GM21367 (cell line): ENCODE data around the gene ZNF714.

Source experiments
- ATAC-seq: cut with Tn5 transposase; IDR thresholded peaks from one replicate; pipeline ENCODE4 v1.9.1; 2021; ENCODE audit not compliant: unreplicated experiment

The ZNF714 gene

DNA sequence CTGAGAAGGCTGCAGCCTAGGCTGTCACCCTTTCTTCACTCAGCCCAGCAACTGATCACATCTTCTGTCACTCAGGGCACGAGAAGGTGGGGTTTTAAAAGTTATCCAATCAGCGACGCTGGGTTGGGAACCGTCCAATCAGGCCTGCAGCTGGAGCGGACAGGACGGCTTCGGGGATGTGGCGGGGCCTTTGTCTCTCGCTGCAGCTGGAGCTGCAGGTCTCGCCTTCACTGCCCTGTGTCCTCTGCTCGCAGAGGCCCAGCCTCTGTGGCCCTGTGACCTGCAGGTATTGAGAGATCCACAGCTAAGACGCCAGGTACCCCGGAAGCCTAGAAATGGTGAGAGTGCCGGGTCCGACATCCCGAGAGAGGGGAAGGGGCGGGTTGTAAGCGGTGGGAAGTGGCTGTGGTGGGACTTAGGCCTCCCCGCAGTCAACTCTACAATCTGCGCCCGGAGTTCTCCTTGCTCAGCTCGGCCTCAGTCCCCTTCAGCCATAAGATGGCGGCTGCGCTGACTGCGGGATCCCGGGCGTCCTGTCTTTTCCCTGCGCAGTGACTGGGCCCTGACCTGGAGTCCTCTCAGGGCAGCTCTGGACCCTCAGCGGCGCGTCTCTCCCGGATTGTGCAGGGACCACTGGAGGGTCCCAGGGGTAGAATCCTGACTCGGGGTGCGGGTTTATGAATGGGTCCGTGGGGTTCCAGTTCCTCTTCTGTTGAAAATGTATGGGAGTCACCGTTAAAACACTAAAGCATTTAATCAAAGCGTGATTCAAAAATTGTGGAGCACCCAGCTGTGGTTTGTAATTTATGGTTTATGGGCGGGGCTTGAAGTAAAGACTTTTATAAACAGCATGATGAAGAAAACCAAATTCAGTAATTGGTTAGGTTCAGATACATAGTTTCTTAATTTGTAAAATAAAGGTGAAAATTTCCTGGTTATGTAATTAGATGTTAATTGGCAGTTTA, at the start of gene ZNF714:
Gene ZNF714 (plus strand): TSS at position 193 of the 965 bp plus-strand sequence. CDS start 16,066 bp downstream, outside the sequence.
- peak; percentile 97 for ATAC-seq

DNA sequence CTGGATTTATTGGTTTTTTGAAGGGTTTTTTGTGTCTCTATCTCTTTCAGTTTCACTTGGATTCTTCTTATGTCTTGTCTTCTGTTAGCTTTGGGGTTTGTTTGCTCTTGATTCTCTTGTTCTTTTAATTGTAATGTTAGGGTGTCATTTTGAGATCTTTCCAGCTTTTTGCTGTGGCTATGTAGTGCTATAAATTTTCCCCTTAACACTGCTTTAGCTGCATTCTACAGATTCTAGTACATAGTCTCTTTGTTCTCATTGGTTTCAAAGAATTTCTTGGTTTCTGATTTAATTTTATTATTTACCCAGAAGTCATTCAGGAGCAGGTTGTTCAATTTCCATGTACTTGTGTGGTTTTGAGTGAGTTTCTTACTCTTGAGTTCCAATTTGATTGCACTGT, 37.0 kb upstream of the ZNF714 start:
- ATAC-seq, result no peak

DNA sequence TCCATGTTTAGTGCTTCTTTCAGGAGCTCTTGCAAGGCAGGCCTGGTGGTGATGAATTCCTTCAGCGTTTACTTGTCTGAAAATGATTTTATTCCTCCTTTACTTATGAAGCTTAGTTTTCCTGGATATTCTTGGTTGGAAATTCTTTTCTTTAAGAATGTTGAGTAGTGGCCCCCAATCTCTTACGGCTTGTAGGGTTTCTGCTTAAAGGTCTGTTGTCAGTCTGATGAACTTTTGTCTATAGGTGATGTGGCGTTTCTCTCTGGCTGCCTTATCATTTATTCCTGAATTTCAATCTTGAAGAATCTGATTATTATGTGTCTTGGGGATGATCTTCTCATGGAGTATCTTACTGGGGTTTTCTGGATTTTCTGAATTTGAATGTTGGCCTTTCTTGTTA, 35.5 kb upstream of the ZNF714 start:
- no peak for ATAC-seq

DNA sequence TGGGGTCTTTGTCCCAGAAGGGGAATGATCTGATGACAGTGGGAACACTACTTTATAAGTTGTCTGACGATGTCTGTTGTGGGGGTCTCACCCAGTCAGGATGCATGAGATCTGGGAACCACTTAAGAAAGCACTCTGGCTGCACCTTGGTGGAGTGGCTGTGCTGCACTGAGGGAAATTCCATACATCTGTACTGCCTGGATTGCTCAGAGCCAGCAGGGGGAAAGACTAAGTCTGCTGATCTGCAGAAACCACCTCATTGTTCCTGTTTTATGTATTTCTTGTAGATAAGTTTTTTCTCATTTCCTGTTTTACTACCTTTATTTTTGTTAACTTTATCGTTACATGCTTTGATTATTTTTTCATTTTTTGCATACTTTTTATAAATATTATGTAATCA, 34.3 kb upstream of the ZNF714 start:
- no peak for ATAC-seq

DNA sequence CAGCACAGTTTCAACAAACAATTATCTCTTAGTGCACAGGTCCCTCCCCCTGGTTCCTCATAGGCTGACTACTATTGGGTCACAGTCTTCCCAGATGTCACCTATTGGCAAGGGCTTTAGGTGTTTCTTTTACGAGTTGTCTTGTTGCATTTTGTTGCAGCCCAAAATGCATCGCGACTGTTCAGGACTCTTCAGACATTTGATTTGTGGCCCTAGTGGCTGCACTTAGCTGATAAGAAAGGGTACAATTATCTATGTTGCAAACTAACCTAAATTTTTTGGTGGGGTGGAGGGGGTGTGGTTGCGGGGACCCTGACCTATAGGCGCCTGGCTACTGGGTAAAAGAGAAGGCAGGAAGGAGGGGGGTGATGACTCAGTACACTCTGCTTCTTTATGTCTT, 29.1 kb upstream of the ZNF714 start:
- ATAC-seq, result no peak

DNA sequence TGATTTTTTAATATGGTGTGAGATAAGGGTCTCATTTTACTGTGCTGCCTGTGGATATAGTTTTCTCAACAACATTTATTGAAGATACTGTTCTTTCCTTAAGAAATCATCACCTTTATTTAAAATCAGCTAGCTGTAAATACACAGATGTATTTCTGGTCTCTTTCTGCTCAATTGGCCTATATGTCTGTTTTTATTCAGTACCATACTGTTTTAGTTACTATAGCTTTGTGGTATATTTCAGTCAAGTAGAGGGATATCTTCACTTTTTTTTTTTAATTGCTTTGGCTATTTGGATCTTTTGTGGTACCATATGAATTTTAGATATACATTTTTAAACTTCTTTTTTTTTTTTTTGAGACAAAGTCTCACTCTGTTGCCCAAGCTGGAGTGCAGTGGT, 16.7 kb upstream of the ZNF714 start:
- no peak for ATAC-seq

DNA sequence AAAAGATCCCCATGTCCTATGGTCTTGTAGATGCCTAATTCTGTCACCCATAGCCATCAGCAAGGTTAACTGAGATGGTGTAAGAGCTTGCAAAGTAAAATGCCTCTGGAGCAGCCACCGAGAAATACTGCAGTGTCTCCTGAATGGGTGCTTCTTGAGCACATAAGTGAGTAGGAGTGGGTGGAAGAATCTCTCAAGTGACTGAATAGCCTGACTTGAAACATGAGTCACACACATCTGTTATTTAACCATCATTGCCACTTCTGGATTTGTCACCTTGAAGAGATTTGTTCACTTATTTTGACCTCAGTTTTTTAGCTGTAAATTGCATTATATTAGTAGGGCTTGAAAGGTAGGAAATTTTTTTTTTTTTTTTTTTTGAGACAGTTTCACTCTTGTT, 2.3 kb downstream of the ZNF714 start:
- no peak for ATAC-seq

DNA sequence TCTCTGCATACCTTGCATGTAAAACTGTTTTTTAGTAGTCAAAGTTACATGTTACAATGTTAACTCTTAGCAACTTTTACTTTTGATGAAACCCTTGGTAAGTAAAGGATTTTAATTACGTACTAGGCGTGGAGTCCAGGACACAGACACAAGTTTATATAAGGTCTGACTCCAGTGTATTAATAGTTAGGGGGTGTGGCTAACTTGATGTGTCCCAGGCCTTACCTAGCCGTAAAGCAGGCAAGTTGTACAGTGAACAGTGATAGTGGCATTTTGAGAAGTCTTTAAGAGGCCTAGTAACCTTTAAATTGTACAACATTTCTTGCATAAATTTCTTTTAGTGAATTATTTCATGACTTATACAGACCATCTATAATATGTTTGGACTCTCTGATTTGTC, 5.9 kb downstream of the ZNF714 start:
- ATAC-seq, result no peak

DNA sequence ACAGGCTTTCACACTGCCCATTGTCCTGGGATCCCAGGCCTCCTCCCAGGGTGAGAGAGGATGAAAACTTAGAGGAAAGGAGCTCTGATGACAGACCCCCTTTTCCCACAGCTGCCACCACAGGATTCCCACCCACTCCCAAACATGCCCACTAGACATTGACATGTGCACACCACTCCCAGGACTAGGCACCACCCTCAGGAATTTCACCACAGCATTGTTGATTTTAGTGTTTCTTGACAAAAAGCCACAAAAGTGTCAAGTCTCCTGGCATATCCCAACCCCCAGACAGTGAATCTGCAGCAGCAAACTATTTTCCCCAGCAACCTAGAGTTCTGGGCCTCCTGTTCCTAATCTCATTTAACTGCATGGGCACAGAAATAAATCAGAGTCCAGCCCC, 10.1 kb downstream of the ZNF714 start:
- ATAC-seq, result no peak

DNA sequence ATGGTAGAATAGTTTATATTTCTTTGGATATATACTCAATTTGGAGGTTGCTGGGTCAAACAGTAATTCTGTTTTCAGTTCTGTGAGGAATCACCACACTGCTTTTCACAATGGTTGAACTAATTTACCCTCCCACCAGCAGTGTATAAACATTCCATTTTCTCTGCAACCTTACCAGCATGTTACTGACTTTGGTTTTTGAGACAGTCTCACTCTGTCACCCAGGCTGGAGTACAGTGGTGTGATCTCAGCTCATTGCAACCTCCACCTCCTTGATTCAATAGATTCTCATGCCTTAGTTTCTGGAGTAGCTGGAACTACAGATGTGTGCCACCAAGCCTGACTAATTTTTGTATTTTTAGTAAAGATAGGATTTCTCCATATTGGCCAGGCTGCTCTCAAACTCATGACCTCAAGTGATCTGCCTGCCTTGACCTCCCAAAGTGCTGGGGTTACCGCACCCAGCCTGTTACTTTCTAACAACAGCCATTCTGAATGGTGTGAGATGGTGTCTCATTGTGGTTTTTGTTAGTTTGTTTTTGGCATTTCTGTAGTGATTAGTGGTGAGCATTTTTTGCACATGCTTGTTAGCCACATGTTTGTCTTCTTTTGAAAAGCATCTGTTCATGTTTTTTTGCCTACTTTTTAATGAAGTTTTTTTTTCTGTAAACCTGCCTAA, 12.5 kb downstream of the ZNF714 start:
- ATAC-seq, result no peak

DNA sequence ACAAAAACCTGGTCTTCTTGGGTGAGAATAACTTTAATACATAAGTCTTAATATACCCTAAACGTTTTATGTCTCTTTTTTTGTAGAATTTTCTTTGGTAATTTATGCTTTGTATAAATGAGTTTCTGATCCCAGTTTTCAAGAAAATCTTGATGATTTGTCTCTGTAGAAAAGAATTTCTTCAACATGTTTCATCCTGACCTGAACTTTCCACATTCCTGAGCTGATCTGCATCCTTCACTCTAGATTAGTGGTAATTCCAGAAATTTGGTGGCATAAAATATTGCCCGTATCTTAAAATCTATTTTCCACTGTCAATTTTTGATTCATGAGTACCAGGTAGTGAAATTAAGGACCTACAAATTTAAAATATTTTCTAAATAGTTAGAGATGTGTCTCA, 16.3 kb downstream of the ZNF714 start:
- ATAC-seq, result no peak

DNA sequence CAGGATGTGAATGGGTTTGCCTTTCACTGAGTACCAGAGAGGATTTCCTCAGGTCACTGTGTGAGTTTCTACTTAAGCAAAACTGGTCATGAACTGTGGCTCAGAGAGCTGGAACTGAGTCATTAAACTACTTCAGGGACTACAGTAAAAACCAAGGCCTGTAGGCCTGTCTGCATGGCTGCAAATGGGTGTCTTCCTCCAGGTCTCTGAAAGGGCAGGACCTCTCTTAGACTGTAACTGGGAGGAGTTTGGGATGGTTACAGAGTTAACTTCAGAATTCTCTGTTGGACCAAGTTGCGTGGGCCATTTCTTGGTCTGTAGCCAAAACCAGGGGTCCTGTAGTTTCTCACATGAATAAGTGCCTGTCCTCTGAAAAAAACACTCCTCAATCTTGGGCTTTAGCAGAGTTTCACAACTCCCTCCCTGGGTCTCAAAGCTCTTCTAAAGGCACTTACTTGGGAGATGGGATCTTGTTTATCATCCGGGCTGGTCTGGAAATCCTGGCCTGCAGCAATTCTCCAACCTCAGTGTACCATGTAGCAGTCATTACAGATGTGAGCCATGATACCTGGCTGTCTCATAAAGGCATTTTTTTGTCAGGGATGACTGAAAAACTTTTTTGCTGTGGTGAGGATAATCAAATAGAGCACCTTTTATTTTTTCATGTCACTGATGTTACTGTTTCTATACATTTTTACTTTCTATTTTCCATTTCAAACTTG, 19.7 kb downstream of the ZNF714 start:
- no peak for ATAC-seq

DNA sequence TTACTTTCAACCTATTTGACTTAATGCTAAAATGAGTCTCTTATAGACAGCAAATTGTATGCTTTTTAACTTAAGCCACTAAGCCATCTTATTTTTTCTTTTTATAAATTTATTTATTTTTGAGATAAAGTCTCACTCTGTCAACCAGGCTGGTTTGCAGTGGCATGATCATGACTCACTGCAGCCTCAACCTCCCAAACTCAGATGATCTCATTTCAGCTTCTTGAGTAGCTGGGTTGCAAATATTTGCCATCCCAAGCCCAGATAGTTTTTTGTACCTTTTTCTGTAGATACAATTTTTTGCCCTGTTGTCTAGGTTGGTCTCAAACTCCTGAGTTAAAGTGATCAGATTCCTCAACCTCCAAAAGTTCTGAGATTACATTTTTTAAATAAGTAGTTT, 27.1 kb downstream of the ZNF714 start:
- ATAC-seq, result no peak

DNA sequence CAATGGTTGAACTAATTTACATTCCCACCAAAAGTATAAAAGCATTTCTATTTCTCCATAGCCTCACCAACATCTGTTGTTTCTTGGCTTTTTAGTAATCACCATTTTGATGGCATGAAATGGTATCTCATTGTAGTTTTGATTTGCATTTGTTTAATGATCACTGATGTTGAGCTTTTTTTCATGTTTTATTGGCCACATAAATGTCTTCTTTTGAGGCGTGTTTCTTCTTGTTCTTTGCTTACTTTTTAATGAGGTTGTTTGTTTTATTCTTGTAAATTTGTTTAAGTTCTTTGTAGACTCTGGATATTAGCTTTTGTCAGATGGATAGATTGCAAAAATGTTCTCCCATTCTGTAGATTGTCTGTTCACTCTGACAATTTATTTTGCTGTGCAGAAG, 28.2 kb downstream of the ZNF714 start:
- no peak for ATAC-seq

DNA sequence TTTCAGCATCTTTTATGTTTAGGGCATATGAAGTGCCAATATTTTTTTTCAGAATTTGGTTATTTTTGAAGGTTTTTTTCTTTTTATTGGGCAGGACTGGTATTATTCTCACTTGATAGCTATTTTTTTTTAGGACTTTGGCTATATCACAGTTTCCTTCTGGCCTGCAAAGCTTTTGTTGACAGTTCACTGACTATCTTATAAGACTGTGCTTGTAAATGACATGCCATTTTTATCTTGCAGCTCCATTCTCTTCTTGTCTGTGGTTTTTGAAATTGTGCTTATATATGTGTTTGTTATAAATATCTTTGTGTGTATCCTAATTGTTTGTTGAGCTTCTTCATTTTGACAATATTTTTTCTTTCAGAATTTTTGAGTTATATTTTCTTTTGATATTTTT, 33.4 kb downstream of the ZNF714 start:
- no peak for ATAC-seq

DNA sequence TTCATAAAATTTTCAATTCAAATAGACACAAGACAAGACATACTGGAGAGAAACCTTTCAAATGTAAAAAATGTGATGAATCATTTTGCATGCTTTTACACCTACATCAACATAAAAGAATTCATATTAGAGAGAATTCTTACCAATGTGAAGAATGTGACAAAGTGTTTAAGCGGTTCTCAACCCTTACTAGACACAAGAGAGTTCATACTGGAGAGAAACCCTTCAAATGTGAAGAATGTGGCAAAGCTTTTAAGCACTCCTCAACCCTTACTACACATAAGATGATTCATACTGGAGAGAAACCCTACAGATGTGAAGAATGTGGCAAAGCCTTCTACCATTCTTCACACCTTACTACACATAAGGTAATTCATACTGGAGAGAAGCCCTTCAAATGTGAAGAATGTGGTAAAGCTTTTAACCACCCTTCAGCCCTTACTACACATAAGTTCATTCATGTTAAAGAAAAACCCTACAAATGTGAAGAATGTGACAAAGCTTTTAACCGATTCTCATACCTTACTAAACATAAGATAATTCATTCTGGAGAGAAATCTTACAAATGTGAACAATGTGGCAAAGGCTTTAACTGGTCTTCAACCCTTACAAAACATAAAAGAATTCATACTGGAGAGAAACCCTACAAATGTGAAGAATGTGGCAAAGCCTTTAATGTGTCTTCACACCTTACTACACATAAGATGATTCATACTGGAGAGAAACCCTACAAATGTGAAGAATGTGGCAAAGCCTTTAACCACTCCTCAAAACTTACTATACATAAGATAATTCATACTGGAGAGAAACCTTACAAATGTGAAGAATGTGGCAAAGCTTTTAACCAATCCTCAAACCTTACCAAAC, 35.3 kb downstream of the ZNF714 start:
- no peak for ATAC-seq

DNA sequence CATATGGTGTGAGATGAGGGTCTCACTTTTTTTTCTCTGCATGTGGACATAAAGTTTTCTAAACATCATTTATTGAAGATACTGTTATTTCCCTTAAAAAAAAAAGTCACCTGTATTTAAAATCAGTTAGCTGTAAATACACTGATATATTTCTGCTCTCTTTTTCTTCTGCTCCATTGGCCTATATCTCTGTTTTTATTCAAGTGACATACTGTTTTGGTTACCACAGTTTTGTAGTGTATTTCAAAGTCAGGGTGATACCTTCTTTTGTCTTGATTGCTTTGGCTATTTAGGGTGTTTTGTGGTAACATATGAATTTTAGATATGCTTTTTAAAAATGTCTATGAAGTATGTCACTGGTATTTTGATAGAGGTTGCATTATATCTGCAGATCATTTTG, 44.1 kb downstream of the ZNF714 start:
- no peak for ATAC-seq

DNA sequence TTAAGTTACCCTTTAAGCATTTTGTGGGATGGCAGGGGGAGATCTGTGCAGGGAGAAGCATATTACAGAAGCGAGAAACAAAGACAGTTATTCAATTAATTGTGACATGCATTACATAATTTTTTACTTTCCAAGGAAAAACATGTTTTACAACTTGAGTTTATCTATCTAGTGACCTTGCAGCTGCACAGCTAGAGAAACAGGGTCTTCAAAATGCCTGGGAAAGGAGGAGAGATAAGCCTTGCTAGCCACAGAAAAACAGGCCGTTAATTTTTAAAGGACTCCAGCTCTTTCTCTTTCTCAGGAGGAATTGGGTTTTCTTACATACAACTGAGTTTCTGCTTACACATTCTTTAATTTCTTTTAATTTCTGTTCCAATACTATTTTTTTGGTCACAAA, 45.0 kb downstream of the ZNF714 start:
- no peak for ATAC-seq

DNA sequence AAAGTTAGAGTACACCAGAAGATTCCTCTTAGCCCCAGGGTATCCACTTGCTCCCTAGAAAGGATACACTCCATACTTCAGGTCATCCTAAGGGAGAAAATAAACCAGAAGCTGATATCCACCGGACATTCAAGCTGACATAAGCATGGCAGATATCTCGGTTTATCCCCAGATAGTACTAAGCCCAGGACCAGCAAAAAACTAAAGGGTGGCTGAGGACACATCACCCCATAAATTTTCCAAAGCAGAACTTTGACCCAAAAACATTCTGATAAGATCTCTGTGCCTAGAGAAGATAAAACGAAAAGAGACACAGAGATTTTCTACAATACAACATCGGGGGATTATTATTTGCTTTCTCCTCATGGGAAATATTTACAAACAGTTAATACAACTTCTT, 45.9 kb downstream of the ZNF714 start:
- no peak for ATAC-seq

DNA sequence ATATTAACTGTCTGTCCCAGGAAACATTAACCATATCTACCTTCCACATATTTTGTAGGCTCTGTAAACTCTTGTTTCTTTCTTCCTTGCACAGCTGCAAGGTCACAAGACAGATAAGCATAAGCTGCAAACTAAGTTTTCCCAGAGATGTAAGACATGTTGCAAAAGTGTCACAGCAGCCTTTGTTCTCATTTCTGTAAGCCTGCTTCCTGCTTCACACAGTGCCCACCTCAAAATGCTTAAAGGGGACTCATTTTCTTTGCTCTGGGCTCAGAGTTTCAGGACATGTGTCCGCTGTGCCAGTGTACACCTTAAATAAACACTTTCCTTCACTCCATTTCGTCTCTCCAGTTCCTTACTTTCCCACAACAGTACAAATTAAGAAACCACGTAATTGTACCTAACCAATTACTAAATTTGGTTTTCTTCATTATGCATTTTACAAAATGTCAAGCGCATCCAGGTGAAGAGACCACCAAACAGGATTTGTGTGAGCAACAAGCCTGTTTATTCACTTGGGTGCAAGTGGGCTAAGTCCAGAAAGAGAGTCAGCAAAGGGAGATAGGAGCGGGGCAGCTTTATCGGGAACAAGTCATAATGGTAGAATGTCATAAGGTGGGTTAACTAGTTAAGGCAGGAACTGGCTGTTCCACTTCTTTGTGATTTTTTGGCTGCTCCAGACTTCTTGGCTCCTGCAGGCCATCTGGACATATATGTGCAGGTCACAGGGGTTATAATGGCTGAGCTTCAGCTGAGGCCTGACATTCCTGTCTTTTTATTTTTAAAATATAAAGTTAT, 47.1 kb downstream of the ZNF714 start:
- ATAC-seq, result no peak
